OCI-LY7 (cell line): ENCODE measurements around the gene FRAT1.

ENCODE experiments used
- CTCF ChIP-seq: fragments of 200-600 bp; sonication (generic); conservative IDR thresholded peaks from 2 replicates; pipeline ENCODE4 v1.5.1; 2014; ENCODE audit warnings: mild to moderate bottlenecking, antibody characterized with exemption, low read length, moderate library complexity, mixed read lengths
- EZH2phosphoT487 ChIP-seq: fragments of 200-600 bp; sonication (generic); IDR thresholded peaks from 2 replicates; pipeline ENCODE4 v1.6.1; 2018; ENCODE audit warnings: low read depth, borderline replicate concordance, mild to moderate bottlenecking, mixed run types, antibody characterized with exemption, low read length, moderate library complexity, mixed read lengths

GRCh38 chr10:97311111-97311626 is 7.9 kb upstream of the FRAT1 start:
- TF ChIP-seq CTCF, result no peak
- no peak for TF ChIP-seq EZH2phosphoT487
